SK-N-SH treated with all-trans-retinoic acid at 6 μM for 48 hours (cell line): Measurements from ENCODE around the gene ARHGAP21.

Experiments used
- ATAC-seq: fragments of 200-7000 bp; cut with Tn5 transposase; 3 replicates; pipeline ENCODE4 v1.9.1; 2020; ENCODE audit warnings: mild to moderate bottlenecking, moderate library complexity
- ARNTL ChIP-seq: fragments of 450-650 bp; formaldehyde crosslinking; IDR thresholded peaks from 2 replicates; pipeline ENCODE4 v1.5.0; 2020; ENCODE audit warnings: low read depth, mild to moderate bottlenecking, moderate library complexity, borderline replicate concordance
- BACH2 ChIP-seq: fragments of 250-450 bp; sonication (Bioruptor Pico); IDR thresholded peaks from 2 replicates; pipeline ENCODE4 v1.9.0; 2021; ENCODE audit warnings: mild to moderate bottlenecking, borderline replicate concordance
- CSDC2 ChIP-seq: fragments of 250-450 bp; sonication (Bioruptor Pico); IDR thresholded peaks from 2 replicates; pipeline ENCODE4 v1.5.0; 2020; ENCODE audit warnings: mild to moderate bottlenecking, moderate library complexity
- ESRRG ChIP-seq: fragments of 250-450 bp; sonication (Bioruptor Pico); IDR thresholded peaks from 2 replicates; pipeline ENCODE4 v1.6.1; 2021; ENCODE audit warnings: mild to moderate bottlenecking
- GLIS3 ChIP-seq: fragments of 250-450 bp; sonication (Bioruptor Pico); IDR thresholded peaks from 2 replicates; pipeline ENCODE4 v1.5.0; 2020; ENCODE audit warnings: mild to moderate bottlenecking, moderate library complexity
- ISL1 ChIP-seq: fragments of 250-450 bp; sonication (Bioruptor Pico); IDR thresholded peaks from 2 replicates; pipeline ENCODE4 v2.1.2; 2022; ENCODE audit warnings: mild to moderate bottlenecking, moderate library complexity
- OSR1 ChIP-seq: fragments of 250-450 bp; sonication (Bioruptor Pico); IDR thresholded peaks from 2 replicates; pipeline ENCODE4 v1.8.0; 2022; ENCODE audit warnings: moderate library complexity, mild to moderate bottlenecking, inconsistent platforms
- PPARA ChIP-seq: fragments of 250-450 bp; sonication (Bioruptor Pico); IDR thresholded peaks from 2 replicates; pipeline ENCODE4 v1.5.0; 2020; ENCODE audit warnings: mild to moderate bottlenecking, borderline replicate concordance
- RARB ChIP-seq: fragments of 250-450 bp; sonication (Bioruptor Pico); IDR thresholded peaks from 2 replicates; pipeline ENCODE4 v1.8.0; 2021; ENCODE audit warnings: mild to moderate bottlenecking, moderate library complexity
- SNAI2 ChIP-seq: fragments of 250-450 bp; sonication (Bioruptor Pico); IDR thresholded peaks from 2 replicates; pipeline ENCODE4 v1.5.0; 2020; ENCODE audit warnings: mild to moderate bottlenecking, moderate library complexity
- TOX ChIP-seq: fragments of 250-450 bp; sonication (Bioruptor Pico); IDR thresholded peaks from 2 replicates; pipeline ENCODE4 v1.8.0; 2021; ENCODE audit warnings: mild to moderate bottlenecking, moderate library complexity, borderline replicate concordance
- ZFP3 ChIP-seq: fragments of 250-450 bp; sonication (Bioruptor Pico); IDR thresholded peaks from 2 replicates; pipeline ENCODE4 v1.5.0; 2020; ENCODE audit warnings: mild to moderate bottlenecking, moderate library complexity
- ZFP30 ChIP-seq: fragments of 450-650 bp; formaldehyde crosslinking; IDR thresholded peaks from 2 replicates; pipeline ENCODE4 v1.5.0; 2022; ENCODE audit warnings: mild to moderate bottlenecking, moderate library complexity
- ZNF565 ChIP-seq: fragments of 450-650 bp; formaldehyde crosslinking; conservative IDR thresholded peaks from 2 replicates; pipeline ENCODE4 v1.5.0; 2020; ENCODE audit warnings: low read depth, mild to moderate bottlenecking, moderate library complexity
- ZNF70 ChIP-seq: fragments of 450-650 bp; formaldehyde crosslinking; IDR thresholded peaks from 2 replicates; pipeline ENCODE4 v1.5.0; 2020; ENCODE audit warnings: mild to moderate bottlenecking, moderate library complexity
- ZNF8 ChIP-seq: fragments of 450-650 bp; formaldehyde crosslinking; IDR thresholded peaks from 2 replicates; pipeline ENCODE4 v1.5.0; 2020; ENCODE audit warnings: mild to moderate bottlenecking, moderate library complexity
- TF ChIP-seq, protein P1 (sequence below): fragments of 250-450 bp; sonication (Bioruptor Pico); IDR thresholded peaks from 2 replicates; pipeline ENCODE4 v1.8.0; 2021; ENCODE audit warnings: low read depth, mild to moderate bottlenecking, moderate library complexity, borderline replicate concordance
- TF ChIP-seq, protein P2 (sequence below): fragments of 250-450 bp; sonication (Bioruptor Pico); IDR thresholded peaks from 2 replicates; pipeline ENCODE4 v1.5.1; 2021; ENCODE audit warnings: mild to moderate bottlenecking, moderate library complexity
- TF ChIP-seq, protein P3 (sequence below): fragments of 250-450 bp; sonication (Bioruptor Pico); IDR thresholded peaks from 2 replicates; pipeline ENCODE4 v1.5.0; 2020; ENCODE audit warnings: mild to moderate bottlenecking, moderate library complexity
- TF ChIP-seq, protein P4 (sequence below): fragments of 250-450 bp; sonication (Bioruptor Pico); IDR thresholded peaks from 2 replicates; pipeline ENCODE4 v1.5.1; 2020; ENCODE audit warnings: low read depth, mild to moderate bottlenecking, moderate library complexity
- TF ChIP-seq, protein P5 (sequence below): fragments of 250-450 bp; sonication (Bioruptor Pico); IDR thresholded peaks from 2 replicates; pipeline ENCODE4 v1.8.0; 2020; ENCODE audit warnings: mild to moderate bottlenecking, moderate library complexity, borderline replicate concordance

ARHGAP21 gene

DNA sequence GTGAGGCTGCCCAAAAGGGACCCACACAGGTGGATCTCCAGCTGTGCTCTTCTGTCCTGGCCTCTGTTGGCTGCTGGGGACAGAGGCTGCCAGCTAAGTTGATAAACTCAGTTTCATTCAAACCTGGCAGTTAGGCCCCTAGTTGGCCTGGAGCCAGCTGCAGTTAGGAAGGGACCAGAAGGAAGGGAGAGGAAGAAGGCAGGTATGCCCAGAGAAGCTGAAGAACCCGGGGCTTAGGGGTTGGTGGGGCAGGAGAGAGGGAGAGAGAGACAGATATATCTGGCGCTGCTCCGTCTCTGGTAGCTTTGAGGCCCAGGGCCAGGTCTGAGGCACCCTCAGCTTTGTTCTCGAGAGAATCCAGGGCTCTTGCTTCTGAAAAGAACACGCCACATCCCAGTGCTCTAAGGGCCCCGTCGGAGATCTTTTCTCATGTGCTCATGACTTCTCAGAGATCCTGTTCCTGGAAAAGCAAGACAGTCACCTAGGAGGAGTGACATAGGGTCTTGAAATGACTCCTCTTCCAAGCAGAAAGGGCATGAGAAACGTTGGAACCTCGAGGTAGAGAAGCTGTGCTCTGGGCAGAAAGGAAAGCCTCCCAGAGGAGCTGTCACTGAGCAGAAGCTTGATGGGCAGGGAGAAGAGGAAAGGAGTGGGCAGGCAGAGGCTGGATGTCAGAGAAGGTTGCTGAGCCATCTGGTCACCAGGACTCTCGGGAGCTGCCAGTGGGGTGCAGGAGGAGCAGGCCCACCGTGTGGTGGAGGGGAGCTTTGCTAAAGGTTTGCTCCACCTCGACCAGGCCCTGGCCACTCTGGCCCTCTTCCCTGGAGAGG is 153.6 kb downstream of the ARHGAP21 start:
- ATAC-seq = no peak
- TF ChIP-seq RARB (CRISPR knock-in tag) = no peak
- TF ChIP-seq ARNTL (CRISPR knock-in tag) = no peak
- TF ChIP-seq CSDC2 (CRISPR knock-in tag) = no peak
- TF ChIP-seq ZNF565 (CRISPR knock-in tag) = no peak
- TF ChIP-seq OSR1 = no peak
- TF ChIP-seq, protein P1, sequence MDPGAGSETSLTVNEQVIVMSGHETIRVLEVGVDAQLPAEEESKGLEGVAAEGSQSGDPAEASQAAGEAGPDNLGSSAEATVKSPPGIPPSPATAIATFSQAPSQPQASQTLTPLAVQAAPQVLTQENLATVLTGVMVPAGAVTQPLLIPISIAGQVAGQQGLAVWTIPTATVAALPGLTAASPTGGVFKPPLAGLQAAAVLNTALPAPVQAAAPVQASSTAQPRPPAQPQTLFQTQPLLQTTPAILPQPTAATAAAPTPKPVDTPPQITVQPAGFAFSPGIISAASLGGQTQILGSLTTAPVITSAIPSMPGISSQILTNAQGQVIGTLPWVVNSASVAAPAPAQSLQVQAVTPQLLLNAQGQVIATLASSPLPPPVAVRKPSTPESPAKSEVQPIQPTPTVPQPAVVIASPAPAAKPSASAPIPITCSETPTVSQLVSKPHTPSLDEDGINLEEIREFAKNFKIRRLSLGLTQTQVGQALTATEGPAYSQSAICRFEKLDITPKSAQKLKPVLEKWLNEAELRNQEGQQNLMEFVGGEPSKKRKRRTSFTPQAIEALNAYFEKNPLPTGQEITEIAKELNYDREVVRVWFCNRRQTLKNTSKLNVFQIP (CRISPR knock-in tag) = no peak
- TF ChIP-seq, protein P2, sequence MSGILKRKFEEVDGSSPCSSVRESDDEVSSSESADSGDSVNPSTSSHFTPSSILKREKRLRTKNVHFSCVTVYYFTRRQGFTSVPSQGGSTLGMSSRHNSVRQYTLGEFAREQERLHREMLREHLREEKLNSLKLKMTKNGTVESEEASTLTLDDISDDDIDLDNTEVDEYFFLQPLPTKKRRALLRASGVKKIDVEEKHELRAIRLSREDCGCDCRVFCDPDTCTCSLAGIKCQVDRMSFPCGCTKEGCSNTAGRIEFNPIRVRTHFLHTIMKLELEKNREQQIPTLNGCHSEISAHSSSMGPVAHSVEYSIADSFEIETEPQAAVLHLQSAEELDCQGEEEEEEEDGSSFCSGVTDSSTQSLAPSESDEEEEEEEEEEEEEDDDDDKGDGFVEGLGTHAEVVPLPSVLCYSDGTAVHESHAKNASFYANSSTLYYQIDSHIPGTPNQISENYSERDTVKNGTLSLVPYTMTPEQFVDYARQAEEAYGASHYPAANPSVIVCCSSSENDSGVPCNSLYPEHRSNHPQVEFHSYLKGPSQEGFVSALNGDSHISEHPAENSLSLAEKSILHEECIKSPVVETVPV (CRISPR knock-in tag) = no peak
- no peak for TF ChIP-seq ESRRG (CRISPR knock-in tag)
- no peak for TF ChIP-seq SNAI2
- no peak for TF ChIP-seq GLIS3 (CRISPR knock-in tag)
- no peak for TF ChIP-seq ISL1 (CRISPR knock-in tag)
- TF ChIP-seq ZFP3 (CRISPR knock-in tag) = no peak
- TF ChIP-seq, protein P3, sequence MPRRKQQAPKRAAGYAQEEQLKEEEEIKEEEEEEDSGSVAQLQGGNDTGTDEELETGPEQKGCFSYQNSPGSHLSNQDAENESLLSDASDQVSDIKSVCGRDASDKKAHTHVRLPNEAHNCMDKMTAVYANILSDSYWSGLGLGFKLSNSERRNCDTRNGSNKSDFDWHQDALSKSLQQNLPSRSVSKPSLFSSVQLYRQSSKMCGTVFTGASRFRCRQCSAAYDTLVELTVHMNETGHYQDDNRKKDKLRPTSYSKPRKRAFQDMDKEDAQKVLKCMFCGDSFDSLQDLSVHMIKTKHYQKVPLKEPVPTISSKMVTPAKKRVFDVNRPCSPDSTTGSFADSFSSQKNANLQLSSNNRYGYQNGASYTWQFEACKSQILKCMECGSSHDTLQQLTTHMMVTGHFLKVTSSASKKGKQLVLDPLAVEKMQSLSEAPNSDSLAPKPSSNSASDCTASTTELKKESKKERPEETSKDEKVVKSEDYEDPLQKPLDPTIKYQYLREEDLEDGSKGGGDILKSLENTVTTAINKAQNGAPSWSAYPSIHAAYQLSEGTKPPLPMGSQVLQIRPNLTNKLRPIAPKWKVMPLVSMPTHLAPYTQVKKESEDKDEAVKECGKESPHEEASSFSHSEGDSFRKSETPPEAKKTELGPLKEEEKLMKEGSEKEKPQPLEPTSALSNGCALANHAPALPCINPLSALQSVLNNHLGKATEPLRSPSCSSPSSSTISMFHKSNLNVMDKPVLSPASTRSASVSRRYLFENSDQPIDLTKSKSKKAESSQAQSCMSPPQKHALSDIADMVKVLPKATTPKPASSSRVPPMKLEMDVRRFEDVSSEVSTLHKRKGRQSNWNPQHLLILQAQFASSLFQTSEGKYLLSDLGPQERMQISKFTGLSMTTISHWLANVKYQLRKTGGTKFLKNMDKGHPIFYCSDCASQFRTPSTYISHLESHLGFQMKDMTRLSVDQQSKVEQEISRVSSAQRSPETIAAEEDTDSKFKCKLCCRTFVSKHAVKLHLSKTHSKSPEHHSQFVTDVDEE = no peak
- TF ChIP-seq ZNF8 = no peak
- TF ChIP-seq ZNF70 (CRISPR knock-in tag) = no peak
- no peak for TF ChIP-seq ZFP30 (CRISPR knock-in tag)
- TF ChIP-seq, protein P4, sequence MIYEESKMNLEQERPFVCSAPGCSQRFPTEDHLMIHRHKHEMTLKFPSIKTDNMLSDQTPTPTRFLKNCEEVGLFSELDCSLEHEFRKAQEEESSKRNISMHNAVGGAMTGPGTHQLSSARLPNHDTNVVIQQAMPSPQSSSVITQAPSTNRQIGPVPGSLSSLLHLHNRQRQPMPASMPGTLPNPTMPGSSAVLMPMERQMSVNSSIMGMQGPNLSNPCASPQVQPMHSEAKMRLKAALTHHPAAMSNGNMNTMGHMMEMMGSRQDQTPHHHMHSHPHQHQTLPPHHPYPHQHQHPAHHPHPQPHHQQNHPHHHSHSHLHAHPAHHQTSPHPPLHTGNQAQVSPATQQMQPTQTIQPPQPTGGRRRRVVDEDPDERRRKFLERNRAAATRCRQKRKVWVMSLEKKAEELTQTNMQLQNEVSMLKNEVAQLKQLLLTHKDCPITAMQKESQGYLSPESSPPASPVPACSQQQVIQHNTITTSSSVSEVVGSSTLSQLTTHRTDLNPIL (CRISPR knock-in tag) = no peak
- no peak for TF ChIP-seq BACH2
- TF ChIP-seq, protein P5, sequence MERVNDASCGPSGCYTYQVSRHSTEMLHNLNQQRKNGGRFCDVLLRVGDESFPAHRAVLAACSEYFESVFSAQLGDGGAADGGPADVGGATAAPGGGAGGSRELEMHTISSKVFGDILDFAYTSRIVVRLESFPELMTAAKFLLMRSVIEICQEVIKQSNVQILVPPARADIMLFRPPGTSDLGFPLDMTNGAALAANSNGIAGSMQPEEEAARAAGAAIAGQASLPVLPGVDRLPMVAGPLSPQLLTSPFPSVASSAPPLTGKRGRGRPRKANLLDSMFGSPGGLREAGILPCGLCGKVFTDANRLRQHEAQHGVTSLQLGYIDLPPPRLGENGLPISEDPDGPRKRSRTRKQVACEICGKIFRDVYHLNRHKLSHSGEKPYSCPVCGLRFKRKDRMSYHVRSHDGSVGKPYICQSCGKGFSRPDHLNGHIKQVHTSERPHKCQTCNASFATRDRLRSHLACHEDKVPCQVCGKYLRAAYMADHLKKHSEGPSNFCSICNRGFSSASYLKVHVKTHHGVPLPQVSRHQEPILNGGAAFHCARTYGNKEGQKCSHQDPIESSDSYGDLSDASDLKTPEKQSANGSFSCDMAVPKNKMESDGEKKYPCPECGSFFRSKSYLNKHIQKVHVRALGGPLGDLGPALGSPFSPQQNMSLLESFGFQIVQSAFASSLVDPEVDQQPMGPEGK (CRISPR knock-in tag) = no peak

DNA sequence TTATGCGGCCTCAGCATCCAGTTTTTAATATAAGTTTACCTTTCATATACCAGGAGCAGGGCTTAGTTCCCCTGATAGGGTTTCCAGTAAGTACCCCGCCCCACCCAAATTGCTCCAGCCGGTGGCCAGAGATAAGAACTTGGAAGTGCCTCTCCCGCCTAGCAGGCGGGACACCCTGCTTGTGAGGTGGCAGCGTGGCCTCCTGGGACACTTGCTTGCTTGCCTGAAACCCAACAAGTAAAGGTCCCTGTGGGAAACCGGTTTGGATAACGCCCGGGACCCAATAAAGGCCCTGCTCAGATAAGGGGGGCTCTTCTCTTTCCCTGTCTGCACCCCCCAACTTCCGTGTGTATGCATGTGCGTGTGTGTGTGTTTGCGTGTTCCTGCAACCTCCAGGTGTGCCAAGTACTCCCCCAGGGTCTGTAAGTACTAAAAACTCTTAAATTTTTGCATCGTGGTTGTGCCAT is 154.3 kb downstream of the ARHGAP21 start:
- no peak for ATAC-seq
- TF ChIP-seq, protein P1 (CRISPR knock-in tag) = no peak
- no peak for TF ChIP-seq GLIS3 (CRISPR knock-in tag)
- TF ChIP-seq, protein P5 (CRISPR knock-in tag) = no peak
- no peak for TF ChIP-seq PPARA (CRISPR knock-in tag)
- no peak for TF ChIP-seq ZNF70 (CRISPR knock-in tag)
- no peak for TF ChIP-seq BACH2
- no peak for TF ChIP-seq TOX
- TF ChIP-seq, all 23 proteins: peak for 0
